ENCODE measurements around the gene SPEF2. TPM values are rescaled to one million over a fixed set of nuclear protein-coding genes. Genes with fewer than 3 reads are reported as not detected.

SPEF2 gene
- total and polyA plus RNA-seq, 10 of the 15 experiments (the other 5 are each of a cell fraction or from before 2014, with no cell fraction given): 0.03 to 2.0 (median 0.07) TPM; not detected in 3

GRCh38 chr5:35794328-35794619, 176.6 kb downstream of the SPEF2 start (continued):
- TF ChIP-seq, protein P1, sequence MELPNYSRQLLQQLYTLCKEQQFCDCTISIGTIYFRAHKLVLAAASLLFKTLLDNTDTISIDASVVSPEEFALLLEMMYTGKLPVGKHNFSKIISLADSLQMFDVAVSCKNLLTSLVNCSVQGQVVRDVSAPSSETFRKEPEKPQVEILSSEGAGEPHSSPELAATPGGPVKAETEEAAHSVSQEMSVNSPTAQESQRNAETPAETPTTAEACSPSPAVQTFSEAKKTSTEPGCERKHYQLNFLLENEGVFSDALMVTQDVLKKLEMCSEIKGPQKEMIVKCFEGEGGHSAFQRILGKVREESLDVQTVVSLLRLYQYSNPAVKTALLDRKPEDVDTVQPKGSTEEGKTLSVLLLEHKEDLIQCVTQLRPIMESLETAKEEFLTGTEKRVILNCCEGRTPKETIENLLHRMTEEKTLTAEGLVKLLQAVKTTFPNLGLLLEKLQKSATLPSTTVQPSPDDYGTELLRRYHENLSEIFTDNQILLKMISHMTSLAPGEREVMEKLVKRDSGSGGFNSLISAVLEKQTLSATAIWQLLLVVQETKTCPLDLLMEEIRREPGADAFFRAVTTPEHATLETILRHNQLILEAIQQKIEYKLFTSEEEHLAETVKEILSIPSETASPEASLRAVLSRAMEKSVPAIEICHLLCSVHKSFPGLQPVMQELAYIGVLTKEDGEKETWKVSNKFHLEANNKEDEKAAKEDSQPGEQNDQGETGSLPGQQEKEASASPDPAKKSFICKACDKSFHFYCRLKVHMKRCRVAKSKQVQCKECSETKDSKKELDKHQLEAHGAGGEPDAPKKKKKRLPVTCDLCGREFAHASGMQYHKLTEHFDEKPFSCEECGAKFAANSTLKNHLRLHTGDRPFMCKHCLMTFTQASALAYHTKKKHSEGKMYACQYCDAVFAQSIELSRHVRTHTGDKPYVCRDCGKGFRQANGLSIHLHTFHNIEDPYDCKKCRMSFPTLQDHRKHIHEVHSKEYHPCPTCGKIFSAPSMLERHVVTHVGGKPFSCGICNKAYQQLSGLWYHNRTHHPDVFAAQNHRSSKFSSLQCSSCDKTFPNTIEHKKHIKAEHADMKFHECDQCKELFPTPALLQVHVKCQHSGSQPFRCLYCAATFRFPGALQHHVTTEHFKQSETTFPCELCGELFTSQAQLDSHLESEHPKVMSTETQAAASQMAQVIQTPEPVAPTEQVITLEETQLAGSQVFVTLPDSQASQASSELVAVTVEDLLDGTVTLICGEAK (IDR thresholded peaks at IDR 0.05; ENCODE audit: borderline replicate concordance): no peak
- TF ChIP-seq BCL11A (IDR thresholded peaks at IDR 0.05; ENCODE audit: low read depth, low read length): no peak
- TF ChIP-seq CEBPZ (IDR thresholded peaks at IDR 0.05; ENCODE audit: low read depth, low read length): no peak
- no peak for TF ChIP-seq MTA2 (IDR thresholded peaks at IDR 0.05; ENCODE audit: low read depth)
- no peak for TF ChIP-seq EGR1 (IDR thresholded peaks at IDR 0.05; ENCODE audit: borderline replicate concordance in 1 of 2, low read depth in 2 of 2, low read length in 2 of 2)
- no peak for TF ChIP-seq POLR2AphosphoS2 (IDR thresholded peaks at IDR 0.05; ENCODE audit: low read depth, low read length)
- TF ChIP-seq ASH2L (IDR thresholded peaks at IDR 0.05; ENCODE audit: borderline replicate concordance, low read depth): no peak
- TF ChIP-seq SREBF2 (IDR thresholded peaks at IDR 0.05; ENCODE audit: low read length): no peak
